Measurements from ENCODE around the gene MBTPS1.

MBTPS1 gene

GRCh38 chr16:84098939-84099338, 17.8 kb downstream of the MBTPS1 start:
- DNase-seq (ENCODE audit: low read depth) = no peak

- DNase-seq (ENCODE audit: low read depth) = no peak
These were observed 20.2 kb downstream of the MBTPS1 start for GRCh38 chr16:84096447-84097005.

DNA sequence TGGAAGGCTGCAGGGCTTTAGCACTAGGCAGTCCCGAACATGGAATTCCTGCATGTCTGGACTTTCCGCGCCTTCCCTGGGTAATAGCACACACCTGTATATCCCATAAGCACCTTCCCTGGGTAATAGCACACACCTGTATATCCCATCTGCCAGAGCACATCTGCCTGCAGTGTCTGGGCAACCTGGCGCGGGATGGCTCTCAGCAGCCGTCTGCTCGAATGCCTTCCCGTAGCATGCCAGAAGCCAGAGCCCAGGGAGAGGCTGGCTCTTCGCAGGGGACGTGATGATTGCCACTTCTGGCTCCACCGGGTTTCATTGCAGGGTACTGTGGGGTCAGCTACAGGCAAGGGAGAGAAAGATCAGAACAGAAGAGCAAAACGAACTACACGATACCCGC, 21.3 kb downstream of the MBTPS1 start:
- DNase-seq (ENCODE audit: low read depth) = no peak

DNA sequence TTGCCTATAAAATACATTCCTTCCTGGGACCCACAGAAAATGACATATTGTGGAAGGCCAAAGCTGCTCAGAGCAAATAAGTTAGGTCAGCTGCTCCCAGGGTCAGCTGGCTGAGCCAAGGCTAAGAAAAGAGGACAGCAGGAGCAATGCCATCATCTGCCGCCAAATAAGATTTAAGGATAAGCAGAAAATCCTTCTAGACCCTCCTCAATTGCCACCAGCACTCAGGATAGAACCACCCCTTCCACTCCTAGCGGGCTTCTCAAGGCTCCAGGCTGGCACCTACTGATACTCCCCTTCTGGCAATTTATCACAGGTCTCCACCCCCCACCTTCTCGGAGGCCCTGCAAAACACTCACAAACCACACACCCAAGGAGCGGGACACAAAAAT, 22.9 kb downstream of the MBTPS1 start:
- DNase-seq (ENCODE audit: low read depth) = no peak

DNA sequence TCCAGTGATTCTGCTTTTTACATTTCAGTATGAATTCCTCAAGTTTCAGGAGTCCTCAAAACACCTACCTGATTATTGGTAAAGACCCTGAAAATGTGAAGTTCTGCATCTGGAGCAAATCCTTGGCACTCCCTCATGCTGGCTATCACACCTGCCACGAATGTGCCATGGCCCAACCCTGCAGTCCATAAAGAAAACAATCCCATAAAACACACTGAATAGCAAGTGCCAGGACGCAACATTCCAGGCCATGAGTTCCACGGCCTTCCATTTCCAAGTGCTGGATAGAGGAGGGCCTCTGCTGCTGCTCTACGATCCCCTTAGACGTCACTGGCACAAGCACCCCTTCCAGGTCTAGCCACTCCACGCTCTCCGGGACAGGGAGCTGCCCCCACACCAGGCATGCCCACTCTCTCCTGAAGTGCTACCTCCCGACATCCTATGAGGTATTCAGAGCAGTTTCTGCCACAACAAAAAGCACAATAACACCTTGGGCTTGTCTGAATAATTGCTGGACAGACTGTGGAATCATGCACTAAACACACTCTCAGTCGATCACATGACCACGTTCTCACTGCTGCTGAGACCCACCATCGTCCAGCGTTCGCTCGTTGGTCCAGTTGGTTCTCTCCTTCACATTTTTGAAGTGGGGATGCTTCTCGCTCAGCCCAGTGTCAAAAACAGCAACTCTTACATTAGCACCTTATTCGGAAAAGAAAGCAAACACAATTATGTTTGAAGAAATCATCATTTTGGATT, 23.4 kb downstream of the MBTPS1 start:
- no peak for DNase-seq (ENCODE audit: low read depth)

DNA sequence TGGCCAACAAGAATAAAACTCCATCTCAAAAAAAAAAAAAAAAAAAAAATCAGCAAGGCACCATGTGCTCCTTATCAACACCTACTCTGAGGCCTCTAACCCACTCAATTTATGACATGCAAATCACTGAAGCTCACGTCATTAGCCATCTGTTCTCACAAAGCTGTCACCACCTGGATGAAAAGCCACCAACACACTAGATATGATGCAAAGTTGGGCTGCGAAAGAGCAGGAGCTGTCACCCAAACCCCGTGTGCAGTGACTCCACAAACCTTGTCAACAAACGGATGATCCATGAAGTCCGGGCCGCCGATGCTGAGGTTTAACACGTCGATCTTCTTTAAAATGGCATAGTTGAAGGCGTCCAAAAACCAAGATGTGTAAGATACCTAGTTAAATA, 25.3 kb downstream of the MBTPS1 start:
- DNase-seq (ENCODE audit: low read depth) = no peak

GRCh38 chr16:84090211-84090610, 26.5 kb downstream of the MBTPS1 start:
- DNase-seq (ENCODE audit: low read depth) = no peak

DNA sequence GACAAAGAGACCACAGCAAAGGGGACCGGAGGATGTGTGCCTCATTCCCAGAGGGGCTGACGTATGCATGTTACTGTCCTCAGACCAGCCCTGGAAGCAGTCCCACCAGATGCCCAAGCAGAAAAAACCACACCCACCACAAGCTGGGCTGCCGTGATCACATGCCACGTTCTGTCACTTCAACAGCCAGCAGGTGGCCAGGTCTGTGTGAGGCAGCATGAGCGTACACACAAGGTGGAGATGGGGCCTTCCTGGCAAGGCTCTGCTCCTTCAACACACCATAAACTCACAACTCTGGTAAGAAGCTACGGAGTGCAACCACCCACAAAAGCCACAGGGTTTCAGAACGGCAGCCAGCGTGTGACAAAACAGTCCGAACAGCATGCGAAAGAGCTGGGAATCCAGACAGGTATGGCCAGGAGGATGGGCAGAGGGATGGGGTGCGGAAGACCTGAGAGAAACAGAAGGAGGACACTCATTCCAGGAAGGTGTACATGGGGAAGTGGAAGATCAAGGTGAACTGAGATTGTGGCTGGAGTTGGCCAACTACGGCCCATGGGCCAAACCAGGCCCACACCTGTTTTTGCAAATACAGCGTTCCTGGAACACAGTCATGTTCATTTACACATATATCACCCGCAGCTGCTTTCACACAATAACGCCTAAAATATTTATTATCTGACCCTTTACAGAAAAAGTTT, 27.9 kb downstream of the MBTPS1 start:
- DNase-seq (ENCODE audit: low read depth) = no peak

- no peak for DNase-seq (ENCODE audit: low read depth)
These were observed 29.1 kb downstream of the MBTPS1 start for GRCh38 chr16:84087466-84088151.

DNA sequence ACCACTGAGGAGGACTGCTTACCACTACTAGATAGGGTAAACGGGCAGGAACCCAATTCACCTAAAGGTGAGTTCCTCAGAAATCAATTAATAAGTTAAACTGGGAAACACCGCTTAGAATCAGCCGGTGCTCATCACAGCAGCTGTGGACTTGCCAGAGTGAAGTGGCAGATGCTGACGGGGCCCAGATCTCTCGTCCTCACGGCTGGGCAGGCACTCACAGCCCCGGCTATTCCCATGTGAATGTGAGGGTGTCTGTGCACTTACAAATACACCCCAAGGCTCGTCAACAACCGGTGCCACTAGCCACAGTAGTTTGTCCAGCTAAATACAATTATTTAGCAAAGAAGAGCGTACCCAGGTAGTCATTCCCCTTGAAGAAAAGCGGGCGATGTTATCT, 29.7 kb downstream of the MBTPS1 start:
- DNase-seq (ENCODE audit: low read depth) = no peak

GRCh38 chr16:84086341-84086740, 30.4 kb downstream of the MBTPS1 start:
- DNase-seq (ENCODE audit: low read depth) = no peak

GRCh38 chr16:84085773-84086172, 31.0 kb downstream of the MBTPS1 start:
- no peak for DNase-seq (ENCODE audit: low read depth)

DNA sequence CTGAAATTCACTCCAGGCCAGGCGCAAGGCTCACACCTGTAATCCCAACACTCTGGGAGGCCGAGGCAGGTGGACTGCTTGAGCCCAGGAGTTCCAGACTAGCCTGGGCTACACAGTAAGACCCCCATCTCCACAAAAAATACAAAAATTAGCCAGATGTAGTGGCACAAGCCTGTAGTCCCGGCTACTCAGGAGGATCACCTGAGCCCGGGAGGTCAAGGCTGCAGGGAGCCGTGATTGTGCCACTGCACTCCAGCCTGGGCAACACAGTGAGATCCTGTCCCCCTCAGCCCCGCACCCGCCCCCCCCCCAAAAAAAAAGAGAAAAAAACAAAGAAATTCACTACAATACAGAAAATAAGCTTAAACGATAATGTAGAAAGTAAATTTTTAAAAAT, 31.5 kb downstream of the MBTPS1 start:
- DNase-seq (ENCODE audit: low read depth) = no peak

GRCh38 chr16:84084570-84085270, 32.0 kb downstream of the MBTPS1 start:
- no peak for DNase-seq (ENCODE audit: low read depth)

GRCh38 chr16:84082835-84083569, 33.7 kb downstream of the MBTPS1 start:
- DNase-seq (ENCODE audit: low read depth) = no peak

- no peak for DNase-seq (ENCODE audit: low read depth)
These were observed 34.6 kb downstream of the MBTPS1 start for GRCh38 chr16:84082110-84082509.

DNA sequence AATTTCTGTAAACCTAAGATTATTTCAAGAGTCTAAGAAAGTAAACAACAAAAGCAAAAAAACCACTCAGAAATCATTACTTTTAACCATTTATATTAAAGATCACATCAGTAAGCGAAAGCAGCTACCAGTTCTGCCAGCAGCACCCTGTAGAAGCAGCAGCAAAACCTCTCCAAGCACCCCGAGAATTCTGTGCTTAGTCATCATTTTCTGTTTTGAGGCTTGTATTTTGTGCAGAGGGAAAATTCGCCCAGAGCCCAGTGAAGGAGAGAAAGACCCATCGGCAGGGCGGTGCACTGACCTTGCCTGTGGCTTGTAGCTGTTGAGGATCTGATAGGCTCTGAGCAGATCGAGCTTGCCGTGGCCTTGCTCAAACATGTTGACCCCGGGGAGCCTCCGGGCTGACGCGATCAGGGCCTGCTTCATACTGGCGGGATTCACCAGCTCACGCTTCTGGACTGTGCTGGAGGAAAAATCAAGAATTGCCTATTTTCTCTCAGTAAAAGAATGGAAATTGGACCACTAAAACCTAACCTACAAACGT, 35.2 kb downstream of the MBTPS1 start:
- no peak for DNase-seq (ENCODE audit: low read depth)

GRCh38 chr16:84080813-84081212, 35.9 kb downstream of the MBTPS1 start:
- DNase-seq (ENCODE audit: low read depth) = no peak

GRCh38 chr16:84080378-84080777, 36.4 kb downstream of the MBTPS1 start:
- DNase-seq (ENCODE audit: low read depth) = no peak

DNA sequence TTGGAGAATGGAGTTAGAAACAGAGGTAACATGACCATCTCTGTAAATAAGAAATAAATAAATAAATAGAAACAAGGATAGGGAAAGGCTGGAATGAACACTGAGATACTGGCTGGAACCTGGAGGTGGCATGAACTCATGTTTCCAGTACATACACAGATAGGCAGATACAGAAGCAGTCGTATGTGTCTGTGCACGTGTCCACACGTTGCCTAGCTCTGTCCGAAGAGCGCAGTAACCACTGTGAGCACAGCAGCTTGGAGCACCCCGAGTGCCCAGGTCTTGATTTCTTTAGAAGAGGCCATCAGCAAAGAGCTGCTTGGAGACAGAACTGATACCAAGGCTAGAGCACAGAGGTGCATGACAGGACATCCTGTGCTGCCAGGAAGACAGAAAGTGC, 37.1 kb downstream of the MBTPS1 start:
- DNase-seq (ENCODE audit: low read depth) = no peak

DNA sequence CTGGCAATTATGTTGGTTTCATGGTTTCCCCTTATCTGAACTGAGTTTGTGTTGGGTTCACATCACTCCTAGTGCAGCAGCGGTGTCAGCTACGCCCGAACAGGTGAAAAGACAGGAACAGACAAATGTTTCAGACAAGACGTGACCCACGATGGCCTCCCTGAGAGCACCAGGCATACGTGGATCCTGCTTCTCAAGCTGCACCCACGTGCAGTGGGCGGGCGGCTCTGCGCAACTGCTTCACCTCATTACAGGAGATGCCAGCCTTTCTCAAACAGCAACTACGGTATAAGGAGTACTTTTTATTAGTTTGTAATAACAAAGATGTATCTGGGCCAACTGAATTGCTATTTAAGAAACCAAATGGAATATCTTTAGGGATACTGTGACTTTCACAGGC, 41.4 kb downstream of the MBTPS1 start:
- DNase-seq (ENCODE audit: low read depth) = no peak
